NB4 (cell line): Measurements from ENCODE around the gene ABCA4.

ENCODE experiments used
- CTCF ChIP-seq: IDR thresholded peaks from one replicate; pipeline ENCODE4 v1.5.1; 2012; ENCODE audit warnings: low read depth, low read length
- MAX ChIP-seq: IDR thresholded peaks from 2 replicates; pipeline ENCODE4 v1.6.1; 2011; ENCODE audit warnings: low read depth, low read length
- POLR2A ChIP-seq: IDR thresholded peaks from 2 replicates; pipeline ENCODE4 v1.6.1; 2011; ENCODE audit warnings: mild to moderate bottlenecking; ENCODE audit not compliant: insufficient read length; ENCODE audit errors: extremely low read depth

GRCh38 chr1:94107141-94107540 is 13.8 kb downstream of the ABCA4 start:
- TF ChIP-seq POLR2A (no peak), CTCF (no peak), MAX (no peak)
